Prostate gland (tissue), 2 donors: ENCODE data around the gene CCDC127. TPM values are rescaled to one million over a fixed set of nuclear protein-coding genes. Genes with fewer than 3 reads are reported as not detected.
A peak's percentile ranks its signal among the peaks of the same experiment; 100 is the strongest.
"Not testable (repeated sequence)": the region's sequence is repeated elsewhere in the genome, so short reads cannot be mapped to it uniquely, and the experiment has no call there.

ENCODE experiments used
- DNase-seq: peaks from one replicate; pipeline ENCODE4 v3.0.0-alpha.2; 2019; ENCODE audit warnings: low spot score
- H3K27ac ChIP-seq, 2 donors: fragments of 200-600 bp; sonication (generic); 2 replicates each; pipeline ENCODE4 v1.5.1; 2017 to 2019
- H3K27me3 ChIP-seq: fragments of 200-600 bp; sonication (generic); replicated peaks from 2 replicates; pipeline ENCODE4 v1.5.1; 2019; ENCODE audit not compliant: insufficient read depth
- H3K36me3 ChIP-seq, 2 donors: fragments of 200-600 bp; sonication (generic); 1 replicate in 1 of 2; 2 replicates in 1 of 2; pipeline versions ENCODE4 v1.5.1 to v1.8.1; 2017 to 2019
- H3K4me1 ChIP-seq: fragments of 200-600 bp; sonication (generic); replicated peaks from 2 replicates; pipeline ENCODE4 v1.5.1; 2019
- H3K4me3 ChIP-seq, 2 donors: fragments of 200-600 bp; sonication (generic); 2 replicates each; pipeline ENCODE4 v1.5.1; 2017 to 2019
- H3K9me3 ChIP-seq: fragments of 200-600 bp; sonication (generic); 2 replicates; pipeline ENCODE4 v1.5.1; 2017
- CTCF ChIP-seq, 4 experiments: fragments of 200-600 bp in 2 of 4; fragments of 450-650 bp in 2 of 4; sonication (generic) in 2 of 4; IDR thresholded peaks; 1 replicate in 3 of 4; 2 replicates in 1 of 4; pipeline ENCODE4 v1.5.1; 2016 to 2019; ENCODE audit warnings: antibody characterized with exemption in 4 of 4, mild to moderate bottlenecking in 2 of 4, moderate library complexity in 2 of 4
- POLR2A ChIP-seq: fragments of 450-650 bp; IDR thresholded peaks from one replicate; pipeline ENCODE4 v1.6.1; 2016; ENCODE audit warnings: antibody characterized with exemption, mild to moderate bottlenecking
- POLR2AphosphoS5 ChIP-seq: sonication (generic); formaldehyde crosslinking; IDR thresholded peaks from one replicate; pipeline ENCODE4 v1.6.1; 2017; ENCODE audit warnings: antibody characterized with exemption
- WGBS: methylation state at CpG from one replicate; pipeline ENCODE4 v1.1.5; 2018; 5-methylcytosine and 5-hydroxymethylcytosine counted together
- intact Hi-C: fragments of 100-400 bp; cut with DNase I; formaldehyde crosslinking; loops from one replicate; pipeline ENCODE4 v1.14.2; 2022
- total RNA-seq, 2 donors: library from RNA; depleted of rRNA; stranded (reverse); fragments of >200 nt; gene quantifications; one replicate each; pipeline ENCODE4 v1.1.0, GENCODE V29; 2016

Gene CCDC127
- total RNA-seq = 1 to 10 TPM; 4.7 to 5.2 TPM

- Histone ChIP-seq H3K27ac (peak within 1 kb of the TSS; percentile 81 to 87), H3K4me3 (peak within 1 kb of the TSS; percentile 98 to 100)
- intact Hi-C loops, H3K36me3 ChIP-seq, H3K9me3 ChIP-seq, H3K27me3 ChIP-seq, H3K4me1 ChIP-seq: not testable (repeated sequence)
- peak; percentile 94 for DNase-seq
- WGBS = 1% methylated on average over 30 of the region's 75 CpGs
- TF ChIP-seq POLR2AphosphoS5 (peak; percentile 95), POLR2A (peak; percentile 94), CTCF (IDR thresholded peaks at IDR 0.05) (peak in 3 of 4 experiments; percentile 45 to 59 (median 56))
Measured at GRCh38 chr5:217494-218456, at the start of gene CCDC127, which contains the start of gene SDHA. Gene CCDC127, minus strand, starts transcription at chr5:218153. Its CDS starts 1,304 bp downstream, at chr5:216849. Gene SDHA, plus strand, starts transcription at chr5:218320. Its CDS starts 36 bp downstream, at chr5:218356.

GRCh38 chr5:267716-268115 lies 49.8 kb upstream of the CCDC127 start:
- Histone ChIP-seq H3K4me1 (no peaks in the 10 kb centered on the region), H3K9me3 (no peaks in the 10 kb centered on the region), H3K27me3 (no peaks in the 10 kb centered on the region), H3K36me3 (no peaks in the 10 kb centered on the region), H3K4me3 (no peak overlapping the region), H3K27ac (no peak overlapping the region)
- intact Hi-C loops = no loop called here
- TF ChIP-seq POLR2A (no peak), POLR2AphosphoS5 (no peak), CTCF (IDR thresholded peaks at IDR 0.05) (no peak)
- DNase-seq = no peak
- 94% methylated on average over 1 of the region's 1 CpG for WGBS

DNA sequence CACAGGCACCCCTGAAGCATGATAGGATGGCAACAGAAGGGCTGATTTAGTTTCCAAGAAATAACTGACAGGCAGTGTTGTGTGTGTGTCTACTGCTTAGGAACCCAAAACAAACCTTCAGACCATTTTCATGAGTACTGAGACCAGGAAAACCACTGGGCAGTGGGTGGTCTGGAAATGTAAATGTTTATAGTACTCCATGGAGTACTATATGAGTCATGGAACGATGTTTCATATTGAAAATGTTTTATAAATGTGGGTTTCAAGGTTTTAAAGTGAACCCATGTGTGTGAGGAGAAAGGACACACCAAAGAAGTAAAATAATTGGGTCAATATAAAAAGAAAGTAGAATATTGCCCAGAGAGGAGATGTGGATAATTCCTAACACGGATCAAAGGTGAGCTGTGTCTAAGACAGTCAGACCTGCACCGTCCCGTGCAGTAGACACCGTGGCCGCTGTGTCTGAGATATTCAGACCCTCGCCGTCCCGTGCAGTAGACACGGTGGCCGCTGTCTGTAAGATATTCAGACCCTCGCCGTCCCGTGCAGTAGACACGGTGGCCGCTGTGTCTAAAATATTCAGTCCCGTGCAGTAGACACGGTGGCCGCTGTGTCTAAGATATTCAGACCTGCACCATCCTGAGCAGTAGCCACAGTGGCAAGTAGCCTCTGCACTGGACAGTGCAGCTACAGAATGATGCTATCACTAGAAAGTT lies 48.5 kb upstream of the CCDC127 start:
- WGBS = 94% methylated on average over 19 of the region's 19 CpGs
- intact Hi-C loops, H3K36me3 ChIP-seq, H3K27me3 ChIP-seq, H3K27ac ChIP-seq, H3K4me1 ChIP-seq, DNase-seq, H3K4me3 ChIP-seq, H3K9me3 ChIP-seq: not testable (repeated sequence)

DNA sequence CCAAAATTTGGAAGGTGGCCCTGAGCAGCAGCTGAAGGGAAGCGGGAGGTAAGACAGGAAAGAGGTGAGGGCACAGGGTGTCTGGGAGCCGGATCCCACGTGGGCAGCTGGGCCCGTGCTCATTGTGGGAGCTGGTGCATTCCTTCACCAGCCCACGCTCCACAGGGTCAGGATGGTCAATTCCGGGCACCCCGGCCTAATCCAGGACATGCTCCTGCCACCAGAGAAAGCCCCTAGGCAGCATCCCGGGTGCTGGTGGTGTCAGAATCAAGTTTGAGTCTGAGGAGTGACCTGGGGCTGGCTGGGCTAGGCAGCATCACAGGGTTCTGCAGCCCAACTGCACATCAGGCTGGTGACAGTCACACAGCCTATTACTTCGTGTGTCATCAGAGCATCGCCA lies 46.4 kb upstream of the CCDC127 start:
- no peak for DNase-seq
- intact Hi-C loops = no loop called here
- WGBS = 94% methylated on average over 10 of the region's 10 CpGs
- TF ChIP-seq POLR2A (no peak), POLR2AphosphoS5 (no peak), CTCF (IDR thresholded peaks at IDR 0.05) (no peak)
- Histone ChIP-seq H3K36me3 (no peaks in the 10 kb centered on the region), H3K27me3 (no peaks in the 10 kb centered on the region), H3K27ac (no peak overlapping the region), H3K4me1 (no peaks in the 10 kb centered on the region), H3K4me3 (no peak overlapping the region), H3K9me3 (no peaks in the 10 kb centered on the region)

GRCh38 chr5:263275-263974 lies 45.5 kb upstream of the CCDC127 start:
- not testable (repeated sequence) for DNase-seq
- WGBS = 72% methylated on average over 9 of the region's 9 CpGs

More at GRCh38 chr5:263275-263974, 45.5 kb upstream of the CCDC127 start:
- H3K4me1 ChIP-seq, H3K4me3 ChIP-seq, H3K9me3 ChIP-seq, intact Hi-C loops, H3K36me3 ChIP-seq, H3K27ac ChIP-seq, H3K27me3 ChIP-seq: not testable (repeated sequence)
